ENCODE results near the gene DNAJB12.

DNA sequence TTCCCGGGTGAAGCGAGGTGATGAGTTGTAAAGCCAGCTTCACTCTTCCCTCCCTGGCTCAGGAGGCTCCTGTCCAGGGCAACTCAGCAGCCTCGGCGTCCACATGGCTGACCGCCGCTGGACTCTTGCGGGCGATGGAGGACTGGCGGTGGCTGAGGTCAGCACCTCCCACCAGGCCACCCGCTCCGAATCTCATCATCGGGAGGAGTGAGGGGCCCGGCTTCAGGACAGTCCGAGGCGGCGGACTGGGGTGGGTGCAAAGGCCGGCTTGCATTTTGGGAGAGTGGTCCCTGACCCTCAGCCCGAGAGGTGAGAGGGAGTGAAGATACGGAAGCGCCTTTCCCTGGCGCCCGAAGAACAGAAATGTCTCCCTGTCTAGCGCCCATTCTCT is 759 bp downstream of the DNAJB12 start:
- no peak for TF ChIP-seq EP300 (IDR thresholded peaks at IDR 0.05; ENCODE audit: low read depth)
- TF ChIP-seq, protein P1, sequence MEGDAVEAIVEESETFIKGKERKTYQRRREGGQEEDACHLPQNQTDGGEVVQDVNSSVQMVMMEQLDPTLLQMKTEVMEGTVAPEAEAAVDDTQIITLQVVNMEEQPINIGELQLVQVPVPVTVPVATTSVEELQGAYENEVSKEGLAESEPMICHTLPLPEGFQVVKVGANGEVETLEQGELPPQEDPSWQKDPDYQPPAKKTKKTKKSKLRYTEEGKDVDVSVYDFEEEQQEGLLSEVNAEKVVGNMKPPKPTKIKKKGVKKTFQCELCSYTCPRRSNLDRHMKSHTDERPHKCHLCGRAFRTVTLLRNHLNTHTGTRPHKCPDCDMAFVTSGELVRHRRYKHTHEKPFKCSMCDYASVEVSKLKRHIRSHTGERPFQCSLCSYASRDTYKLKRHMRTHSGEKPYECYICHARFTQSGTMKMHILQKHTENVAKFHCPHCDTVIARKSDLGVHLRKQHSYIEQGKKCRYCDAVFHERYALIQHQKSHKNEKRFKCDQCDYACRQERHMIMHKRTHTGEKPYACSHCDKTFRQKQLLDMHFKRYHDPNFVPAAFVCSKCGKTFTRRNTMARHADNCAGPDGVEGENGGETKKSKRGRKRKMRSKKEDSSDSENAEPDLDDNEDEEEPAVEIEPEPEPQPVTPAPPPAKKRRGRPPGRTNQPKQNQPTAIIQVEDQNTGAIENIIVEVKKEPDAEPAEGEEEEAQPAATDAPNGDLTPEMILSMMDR (IDR thresholded peaks at IDR 0.05), result no peak
- TF ChIP-seq POLR2AphosphoS5 (IDR thresholded peaks at IDR 0.05), result no peak

All from transverse colon (tissue), 4 donors.